NCI-H2081 (cell line): ENCODE data around the gene MUC16.

ENCODE experiments used
- DNase-seq, 2 experiments: peaks; one replicate each; lab custom pipeline; 2025; lab: John Stamatoyannopoulos, UW

Gene MUC16

GRCh38 chr19:9008667-9009066, 1.5 kb downstream of the MUC16 start:
- DNase-seq: no peak

DNA sequence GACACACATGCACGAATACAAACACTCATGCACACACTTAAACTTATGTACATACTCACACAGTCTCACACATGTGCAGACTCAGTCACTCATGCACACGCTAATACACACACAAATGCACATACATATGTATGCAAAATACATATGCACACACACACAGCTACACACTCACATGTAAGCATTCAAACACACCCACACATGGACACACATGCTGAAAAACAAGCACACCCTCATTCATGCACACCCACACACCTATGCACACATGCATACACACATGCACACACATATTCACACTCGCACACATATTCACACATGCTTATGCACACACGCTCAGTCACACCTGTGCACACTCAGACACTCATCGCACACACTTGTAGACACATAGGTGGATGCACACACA, 9.3 kb downstream of the MUC16 start:
- DNase-seq: no peak

DNA sequence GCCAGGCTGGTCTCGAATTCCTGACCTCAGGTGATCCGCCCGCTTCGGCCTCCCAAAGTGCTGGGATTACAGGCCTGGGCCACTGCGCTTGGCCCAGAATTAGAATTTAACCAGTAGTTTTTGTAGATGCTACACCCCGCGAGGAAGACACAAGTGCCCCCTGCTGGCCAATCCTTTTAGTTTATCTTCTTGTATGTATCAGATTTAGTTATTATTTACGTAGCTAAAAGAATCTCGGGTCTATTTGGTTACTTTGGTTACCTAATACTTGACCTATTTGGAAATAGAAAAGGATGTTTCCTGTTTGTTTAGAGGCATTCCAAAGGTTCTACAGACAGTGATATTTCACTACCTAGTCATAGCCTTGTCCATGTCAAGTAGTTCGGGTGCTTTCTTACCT, 22.0 kb downstream of the MUC16 start:
- no peak for DNase-seq

DNA sequence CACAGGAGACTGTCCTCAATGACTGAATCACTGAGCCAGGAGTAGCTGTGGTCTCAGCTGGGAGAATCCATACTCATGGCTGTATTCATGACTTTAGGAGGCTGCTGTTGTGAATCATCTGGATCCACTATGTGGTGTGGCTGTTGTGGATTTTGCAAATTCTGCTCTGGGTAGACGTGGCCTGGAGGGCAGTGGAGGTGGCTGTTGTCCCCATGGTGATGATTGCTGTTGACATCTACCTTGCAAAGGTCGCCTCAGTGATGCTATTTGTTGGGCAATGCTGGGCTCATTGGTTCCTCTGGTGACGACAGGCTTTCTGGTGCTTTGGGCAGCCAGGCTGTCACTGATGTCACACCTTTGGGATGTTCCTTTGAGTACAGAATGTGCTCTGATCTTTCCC, 23.9 kb downstream of the MUC16 start:
- no peak for DNase-seq

DNA sequence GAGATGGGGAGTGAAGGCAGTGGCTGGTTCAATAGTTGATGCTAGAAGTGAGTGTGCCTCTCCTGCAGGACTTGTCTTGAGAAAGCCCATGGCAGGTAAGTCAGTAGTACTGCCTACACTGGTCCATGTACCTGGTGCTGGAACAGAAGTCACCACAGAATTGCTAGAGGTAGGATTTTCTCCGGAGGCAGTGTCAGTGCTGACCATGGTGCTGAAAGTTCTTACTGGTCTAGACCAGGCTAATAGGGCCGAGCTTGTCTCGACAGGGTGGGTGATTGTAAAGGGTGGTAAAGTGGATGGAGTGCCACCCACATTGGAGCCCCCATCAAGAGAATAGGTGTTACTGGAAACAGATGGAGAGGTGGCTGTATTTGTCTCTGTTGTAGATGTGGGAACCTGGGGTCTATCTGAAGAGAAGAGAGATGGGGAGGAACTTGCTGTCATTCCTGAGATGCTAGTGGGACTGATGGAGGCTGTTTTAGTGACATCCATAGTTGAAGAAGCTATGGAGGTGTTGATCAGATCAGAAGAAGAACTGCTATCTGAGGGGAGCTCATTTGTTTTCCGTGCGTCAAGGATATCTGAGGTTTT, 36.6 kb downstream of the MUC16 start:
- no peak for DNase-seq

GRCh38 chr19:8965887-8966286, 44.3 kb downstream of the MUC16 start:
- no peak for DNase-seq
